Kidney glomerular epithelial cell (primary cell): ENCODE data around the gene FGF12.

Experiments
- DNase-seq: peaks from one replicate; lab custom pipeline; 2025; lab: John Stamatoyannopoulos, UW

Gene FGF12

GRCh38 chr3:192260116-192261010 is 467.0 kb downstream of the FGF12 start:
- peak; percentile 15 for DNase-seq

DNA sequence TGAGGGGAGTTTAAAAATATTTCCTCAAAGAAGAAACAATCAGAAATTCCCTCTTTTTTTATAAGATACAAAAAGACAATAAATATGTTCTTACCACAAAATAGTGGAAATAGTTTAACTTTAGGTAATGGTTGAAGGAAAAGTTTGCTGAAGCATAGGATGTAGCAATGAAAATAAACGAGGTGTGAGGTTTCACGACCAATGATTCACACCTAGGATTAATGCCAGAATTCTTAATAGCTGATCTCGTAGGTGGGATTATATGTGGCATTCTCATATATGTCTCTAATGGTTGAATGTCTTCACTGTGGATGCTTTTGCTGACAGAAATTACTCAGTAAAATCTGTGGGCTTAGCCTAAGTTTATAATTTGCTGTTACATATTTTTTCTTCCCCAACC is 467.7 kb downstream of the FGF12 start:
- DNase-seq: peak; percentile 62

DNA sequence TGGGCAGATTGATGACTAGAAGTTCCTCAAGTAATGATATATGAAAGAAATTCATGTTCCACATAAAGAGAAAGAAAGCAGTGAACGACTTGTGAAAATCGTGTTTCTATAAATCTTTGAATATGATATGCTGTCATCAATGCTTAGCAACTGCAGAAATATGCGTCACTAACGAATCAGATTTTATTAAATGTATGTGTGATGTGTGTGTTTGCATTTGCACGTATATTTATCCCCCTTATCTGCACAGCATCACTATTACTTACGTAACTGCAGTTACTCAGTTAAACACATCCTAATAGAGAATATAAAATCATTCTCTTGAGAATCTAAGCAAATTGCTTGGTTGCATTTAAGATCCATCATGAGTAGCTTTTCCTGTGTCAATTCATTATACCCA is 468.6 kb downstream of the FGF12 start:
- no peak for DNase-seq

DNA sequence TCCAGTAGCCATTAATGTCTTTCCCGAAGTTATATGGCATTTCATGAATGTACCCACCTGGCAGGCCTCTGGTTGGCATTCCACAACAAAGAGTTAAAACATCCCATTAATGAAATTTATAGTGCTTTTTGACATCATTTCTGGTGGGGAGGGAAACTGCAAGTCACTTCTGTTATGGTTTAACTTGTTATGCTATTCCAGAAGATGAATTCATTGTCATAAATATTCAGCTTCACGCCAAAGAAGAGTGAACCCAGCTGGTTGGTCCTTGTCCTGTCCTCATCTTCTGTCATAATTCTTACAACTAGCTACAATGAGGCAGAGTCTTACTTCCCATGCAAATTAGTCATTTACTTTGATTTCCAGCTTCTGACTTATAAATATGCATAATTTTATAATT is 471.5 kb downstream of the FGF12 start:
- DNase-seq: no peak

- no peak for DNase-seq
Measured at GRCh38 chr3:192253138-192253887, 474.0 kb downstream of the FGF12 start.

DNA sequence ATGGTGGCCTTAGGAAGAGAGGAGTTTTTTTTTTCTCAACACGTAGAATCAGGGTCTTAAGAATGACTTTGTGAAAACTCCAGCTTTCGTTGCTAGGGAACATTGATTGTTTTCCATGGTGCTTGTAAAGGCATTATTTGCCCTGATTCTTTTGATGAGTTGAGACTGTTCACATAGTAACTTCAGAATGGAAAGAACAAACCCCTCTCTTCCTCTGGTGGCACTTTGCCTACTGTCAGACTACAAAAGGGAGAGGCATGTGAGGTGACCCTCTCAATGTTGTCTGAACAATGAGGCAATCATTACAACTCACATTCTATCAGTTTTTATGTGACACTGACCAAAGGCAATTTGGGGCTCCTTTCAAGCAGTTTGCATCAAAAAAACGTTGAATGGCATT is 477.8 kb downstream of the FGF12 start:
- no peak for DNase-seq

DNA sequence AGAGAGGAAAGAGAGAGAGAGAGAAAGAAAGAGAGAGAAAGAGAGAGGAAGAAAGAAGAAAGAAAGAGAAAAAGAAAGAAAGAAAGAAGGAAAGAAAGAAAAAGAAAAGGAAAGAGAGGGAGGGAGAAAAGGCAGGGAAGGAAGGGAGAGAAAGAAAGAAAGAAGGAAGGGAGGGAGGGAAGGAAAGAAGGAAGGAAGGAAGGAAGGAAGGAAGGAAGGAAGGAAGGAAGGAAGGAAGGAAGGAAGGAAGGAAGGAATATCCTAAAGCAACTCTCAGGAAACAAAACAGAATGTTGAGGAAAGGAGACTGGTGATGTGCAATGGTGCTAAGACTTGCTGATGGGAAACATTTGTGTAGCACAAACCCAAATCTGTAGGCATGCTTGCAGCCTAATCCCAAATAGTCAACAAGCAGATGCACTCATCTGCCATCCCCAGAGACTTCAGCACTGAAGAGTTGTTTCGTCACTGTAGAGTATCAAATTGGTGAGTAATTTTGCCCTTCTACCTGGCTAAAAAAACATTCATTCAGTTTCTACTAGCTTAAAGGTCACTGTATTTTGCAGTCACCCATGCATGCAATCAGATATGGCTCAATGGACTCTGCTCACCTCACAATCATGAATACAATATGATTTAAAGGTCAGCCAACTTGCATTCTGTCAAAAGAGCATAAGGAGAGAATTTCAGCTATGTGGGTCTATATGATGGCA is 480.3 kb downstream of the FGF12 start:
- DNase-seq: no peak

DNA sequence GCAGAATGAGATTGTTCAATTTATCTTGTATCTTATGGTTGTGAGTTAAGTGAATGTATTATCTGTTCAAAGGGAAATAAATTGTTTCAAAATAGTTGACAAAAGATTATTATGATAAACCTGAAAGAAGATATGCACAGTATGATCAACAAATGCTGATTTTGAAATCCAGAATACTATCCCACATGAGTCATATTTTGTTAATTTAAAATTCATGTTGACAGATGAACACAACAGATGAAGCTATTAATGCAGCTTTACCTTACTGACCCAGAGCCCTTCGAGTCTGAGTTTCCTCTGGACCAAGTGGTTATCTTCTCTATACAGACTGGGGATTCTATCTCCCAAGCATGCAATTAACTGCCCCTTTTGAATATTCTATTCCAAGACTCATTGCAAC is 482.8 kb downstream of the FGF12 start:
- DNase-seq: no peak

DNA sequence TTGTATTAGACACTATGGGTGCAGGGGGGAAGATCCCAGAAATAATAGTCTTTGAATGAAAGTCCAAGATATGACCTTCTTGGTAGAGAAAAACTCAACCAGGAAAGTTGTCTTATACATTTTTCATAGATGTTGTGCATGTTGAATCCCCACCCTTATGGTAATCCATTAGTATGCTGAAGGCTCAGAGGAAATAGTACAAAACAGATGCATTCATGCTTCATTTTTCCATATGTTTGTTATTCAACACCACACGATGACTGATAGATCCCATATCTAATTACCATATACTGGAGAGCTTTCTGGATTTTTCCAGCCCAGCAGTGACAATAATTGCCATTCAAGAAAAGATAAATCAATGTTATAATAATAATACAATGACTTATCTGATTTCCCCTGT is 487.4 kb downstream of the FGF12 start:
- DNase-seq: no peak

DNA sequence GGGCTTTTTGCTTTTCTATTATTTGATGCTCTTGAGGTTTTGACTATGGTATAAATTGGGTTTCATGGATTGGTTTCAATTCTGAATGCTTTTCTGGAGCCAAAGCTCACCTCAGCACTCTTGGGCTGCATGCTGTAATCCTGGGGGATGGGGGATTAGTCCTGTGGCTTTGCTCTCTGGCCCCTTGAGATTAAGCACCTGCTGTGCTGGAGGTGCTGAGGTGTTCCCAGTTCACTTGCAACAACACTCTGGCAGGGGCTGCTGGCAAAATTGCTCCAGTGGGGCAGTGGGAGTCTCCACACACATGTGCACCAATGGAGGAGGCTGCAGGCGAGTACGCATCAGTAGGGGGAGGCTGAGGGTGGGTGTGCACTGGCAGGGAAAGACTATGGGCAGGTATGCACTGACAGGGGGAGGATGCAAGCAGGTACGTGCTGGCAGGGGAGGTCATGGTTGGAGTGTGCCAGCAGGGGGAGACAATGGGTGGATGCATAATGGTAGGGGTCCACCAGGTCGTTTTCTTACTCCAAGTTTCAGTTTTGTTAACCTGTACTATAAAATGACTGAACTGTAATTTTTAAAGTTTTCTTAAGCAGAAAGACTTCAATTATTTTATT is 489.2 kb downstream of the FGF12 start:
- DNase-seq: no peak

DNA sequence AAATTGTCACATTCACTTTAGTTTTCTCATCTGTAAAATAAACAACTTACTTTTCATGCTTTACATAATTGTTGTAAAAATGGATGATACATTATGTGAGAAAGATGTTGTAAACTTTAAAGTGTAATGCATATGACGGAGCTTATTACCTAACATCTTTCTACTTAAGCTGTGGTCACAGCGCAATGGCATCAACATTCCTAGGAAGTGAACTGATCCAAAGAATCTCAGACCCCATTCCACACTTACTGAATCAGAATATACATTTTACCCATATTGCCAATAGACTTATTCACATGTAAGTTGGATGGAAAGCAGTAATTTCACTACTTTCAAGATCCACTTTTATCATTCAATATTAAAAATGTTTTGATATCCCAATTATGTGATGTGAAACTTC is 497.5 kb downstream of the FGF12 start:
- DNase-seq: no peak

DNA sequence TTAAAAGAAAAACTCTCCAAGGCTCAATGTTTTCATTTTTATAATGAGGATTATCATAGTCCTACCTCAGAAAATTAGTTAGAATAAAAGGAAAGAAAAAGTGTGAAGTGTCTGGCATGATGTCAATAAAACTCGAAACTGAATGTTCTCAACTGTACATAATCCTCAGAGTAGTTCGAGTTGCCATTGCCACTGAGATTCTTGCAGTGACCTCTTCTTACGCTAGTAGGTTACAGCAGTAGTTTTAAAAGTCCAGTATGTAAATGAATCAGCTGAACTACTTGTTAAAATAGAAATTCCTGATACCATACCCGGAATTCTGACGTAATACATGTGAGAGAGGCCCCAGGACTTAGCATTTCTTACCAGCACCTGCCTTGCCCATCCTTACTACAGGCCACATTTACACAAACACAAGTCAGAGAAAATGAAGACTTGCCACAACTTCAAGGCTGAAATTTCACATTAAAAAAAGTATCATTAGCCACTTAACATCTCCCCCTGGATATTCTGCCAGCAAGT is 502.6 kb downstream of the FGF12 start:
- no peak for DNase-seq

DNA sequence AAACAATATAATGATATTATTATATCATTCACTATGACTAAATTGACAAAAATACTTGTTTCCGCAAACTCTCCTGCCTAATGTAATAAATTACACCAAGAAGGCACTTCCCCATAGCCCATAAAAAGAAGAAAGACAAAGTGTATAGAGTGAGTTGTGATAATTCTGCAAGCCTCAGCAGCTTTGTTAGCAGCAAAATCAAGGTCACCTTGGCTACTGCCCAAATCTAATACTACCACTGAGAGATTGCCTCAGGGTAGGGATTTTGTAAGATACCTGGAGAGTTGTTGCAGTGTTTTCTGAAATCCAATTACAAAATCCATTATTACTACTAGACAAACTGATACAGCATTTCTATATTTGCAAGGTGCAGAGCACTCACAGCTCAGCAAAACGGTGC is 503.5 kb downstream of the FGF12 start:
- DNase-seq: no peak

- no peak for DNase-seq
Measured at GRCh38 chr3:192220915-192221314, 506.4 kb downstream of the FGF12 start.

GRCh38 chr3:192219926-192220325 is 507.4 kb downstream of the FGF12 start:
- DNase-seq: no peak

DNA sequence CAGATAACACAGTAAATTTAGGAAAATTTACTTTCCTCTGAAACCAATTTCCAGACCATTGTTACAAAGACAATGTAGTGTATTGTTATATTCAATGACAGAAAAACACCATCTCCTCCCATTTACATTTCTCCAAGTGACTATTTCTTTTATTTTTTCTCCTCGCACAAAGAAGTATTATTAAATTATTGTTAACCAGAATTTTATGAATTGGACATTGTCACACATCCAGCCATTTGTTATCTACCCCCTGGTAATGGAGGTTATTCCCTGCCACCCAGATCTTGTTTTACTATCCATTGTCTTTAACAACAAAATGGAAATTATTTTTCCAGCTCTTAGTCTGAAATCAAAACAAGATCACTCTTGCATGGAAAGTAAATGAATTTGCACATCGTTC is 511.3 kb downstream of the FGF12 start:
- no peak for DNase-seq

- no peak for DNase-seq
Measured at GRCh38 chr3:192212979-192213378, 514.4 kb downstream of the FGF12 start.

GRCh38 chr3:192212335-192212734 is 515.0 kb downstream of the FGF12 start:
- no peak for DNase-seq

DNA sequence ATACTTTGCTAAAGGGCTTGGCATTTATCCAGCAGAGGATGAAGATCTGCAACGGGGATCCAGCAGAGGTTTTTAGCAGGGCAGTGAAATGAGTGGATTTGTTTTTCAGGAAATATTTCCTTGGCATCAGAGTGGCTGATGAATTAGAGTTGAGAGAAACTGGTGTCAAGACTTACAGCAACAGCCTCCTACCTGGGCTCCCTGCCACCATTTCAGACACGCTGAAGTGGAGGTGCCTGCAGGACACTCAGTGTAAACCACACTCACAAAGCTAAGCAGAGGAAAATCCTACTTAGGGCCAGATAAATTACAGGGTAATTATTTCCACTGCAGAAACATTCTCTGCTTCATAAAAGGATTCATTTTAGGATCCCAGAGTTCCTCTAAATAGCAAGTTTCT is 519.7 kb downstream of the FGF12 start:
- no peak for DNase-seq

- no peak for DNase-seq
Measured at GRCh38 chr3:192207239-192207638, 520.1 kb downstream of the FGF12 start.

GRCh38 chr3:192194085-192194484 is 533.3 kb downstream of the FGF12 start:
- no peak for DNase-seq

DNA sequence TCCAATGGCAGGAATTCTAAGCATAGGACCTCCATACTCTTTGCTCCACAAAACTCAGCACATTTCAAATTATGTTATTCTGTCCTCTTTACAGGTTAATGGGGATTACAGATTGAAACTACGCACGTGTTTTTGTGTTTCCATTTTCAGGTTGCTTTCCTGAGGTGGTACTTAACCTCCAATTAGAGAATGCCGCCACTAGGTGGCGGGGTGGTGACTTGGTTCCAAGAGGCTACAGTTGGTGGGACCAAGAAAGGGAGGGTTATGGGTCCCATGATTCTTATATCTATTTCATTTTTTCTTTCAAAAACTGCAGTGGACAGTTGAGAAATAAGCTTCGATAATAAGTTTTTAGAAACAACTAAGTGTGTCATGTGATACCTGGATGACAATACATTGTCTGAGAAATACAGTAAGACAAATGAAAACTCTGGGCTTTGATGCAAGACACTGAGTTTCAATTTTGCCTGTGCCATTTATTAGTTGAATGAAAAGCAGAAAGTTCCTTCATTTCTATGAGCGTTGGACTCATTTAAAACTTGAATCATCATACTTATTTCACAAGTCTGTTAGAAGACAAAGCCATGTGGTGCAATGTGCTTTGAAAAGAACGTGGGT is 539.0 kb downstream of the FGF12 start:
- no peak for DNase-seq
